ENCODE results near the gene TRIP11.

TRIP11 gene

GRCh38 chr14:92005019-92005418 is 34.8 kb downstream of the TRIP11 start:
- H3K27ac ChIP-seq: no peak overlapping the region
- TF ChIP-seq ZFX (IDR thresholded peaks at IDR 0.05) (no peak), CTCF (conservative IDR thresholded peaks at IDR 0.05) (no peak)

GRCh38 chr14:92004062-92004461 is 35.8 kb downstream of the TRIP11 start:
- no peak overlapping the region for H3K27ac ChIP-seq
- TF ChIP-seq CTCF (conservative IDR thresholded peaks at IDR 0.05): no peak
- no peak for TF ChIP-seq ZFX (IDR thresholded peaks at IDR 0.05)

- no peak for TF ChIP-seq ZFX (IDR thresholded peaks at IDR 0.05)
- no peak for TF ChIP-seq CTCF (conservative IDR thresholded peaks at IDR 0.05)
- H3K27ac ChIP-seq: no peak overlapping the region
Measured at GRCh38 chr14:91998667-91999570, 40.9 kb downstream of the TRIP11 start.

- H3K27ac ChIP-seq: no peak overlapping the region
- TF ChIP-seq CTCF (conservative IDR thresholded peaks at IDR 0.05) (no peak), ZFX (IDR thresholded peaks at IDR 0.05) (no peak)
Measured at GRCh38 chr14:91997492-91997891, 42.4 kb downstream of the TRIP11 start.

GRCh38 chr14:91996948-91997371 is 42.9 kb downstream of the TRIP11 start:
- TF ChIP-seq ZFX (IDR thresholded peaks at IDR 0.05): no peak
- peak; percentile 85 for TF ChIP-seq CTCF (conservative IDR thresholded peaks at IDR 0.05)
- H3K27ac ChIP-seq: no peak overlapping the region

GRCh38 chr14:91987192-91987591 is 52.7 kb downstream of the TRIP11 start:
- TF ChIP-seq CTCF (conservative IDR thresholded peaks at IDR 0.05) (no peak), ZFX (IDR thresholded peaks at IDR 0.05) (no peak)
- no peak overlapping the region for H3K27ac ChIP-seq

GRCh38 chr14:91985521-91986255 is 54.2 kb downstream of the TRIP11 start:
- no peak for TF ChIP-seq CTCF (conservative IDR thresholded peaks at IDR 0.05)
- no peak for TF ChIP-seq ZFX (IDR thresholded peaks at IDR 0.05)
- no peak overlapping the region for H3K27ac ChIP-seq

Data from C4-2B (cell line).